BJ (cell line): Measurements from ENCODE around the gene SEPTIN6. TPM values are rescaled to one million over a fixed set of nuclear protein-coding genes. Genes with fewer than 3 reads are reported as not detected.

Experiments
- CTCF ChIA-PET: fragments of 350-600 bp; formaldehyde crosslinking; extraction: SDS; loops from one replicate; lab custom pipeline; 2021; ENCODE audit warnings: antibody characterized with exemption, inconsistent platforms; lab: Yijun Ruan, JAX
- POLR2A ChIA-PET: fragments of 300-600 bp; sonication (Branson Sonifier 250); formaldehyde crosslinking; extraction: SDS; loops from one replicate; lab custom pipeline; 2021; ENCODE audit warnings: antibody characterized with exemption; lab: Charles Lee
- DNase-seq: peaks from one replicate; pipeline ENCODE4 v3.0.0-alpha.2; 2011; ENCODE audit warnings: low read depth
- H3K27me3 ChIP-seq: 2 replicates; pipeline ENCODE4 v1.6.0; 2011; ENCODE audit warnings: low read length; ENCODE audit not compliant: control insufficient read depth, insufficient read depth
- H3K36me3 ChIP-seq: 2 replicates; pipeline ENCODE4 v1.5.1; 2011; ENCODE audit warnings: low read length; ENCODE audit not compliant: control insufficient read depth, insufficient read depth
- H3K4me3 ChIP-seq: 2 replicates; pipeline ENCODE4 v1.5.1; 2011; ENCODE audit warnings: low read depth, mild to moderate bottlenecking, control low read depth, low read length
- CTCF ChIP-seq: IDR thresholded peaks from 2 replicates; pipeline ENCODE4 v1.5.1; 2011; ENCODE audit warnings: low read depth, mild to moderate bottlenecking, control low read depth, inconsistent platforms, low read length, moderate library complexity; ENCODE audit not compliant: insufficient read depth
- polyA plus RNA-seq: library from polyadenylated mRNA; depleted of rRNA; stranded (reverse); fragments of >200 nt; gene quantifications from 2 replicates; pipeline ENCODE4 v1.2.3, GENCODE V29; 2011

SEPTIN6 gene
- polyA plus RNA-seq, 1 experiment, result 35.5 TPM

- TF ChIP-seq CTCF, result no peak
- no peaks in the 10 kb centered on the region for H3K36me3 ChIP-seq
- H3K27me3 ChIP-seq, result no peaks in the 10 kb centered on the region
- no peak for DNase-seq
- H3K4me3 ChIP-seq, result no peak overlapping the region
- ChIA-PET CTCF (interaction anchor here (1.5 to 1.7 kb wide), 3 partner anchors 14 to 45 kb away, joined by 3 to 7 read pairs (median 4); no protein-coding TSS in a partner anchor), POLR2A (no interaction called here)
Measured at GRCh38 chrX:119734897-119735339, 42.0 kb upstream of the SEPTIN6 start.

GRCh38 chrX:119729408-119730201, 36.6 kb upstream of the SEPTIN6 start:
- Histone ChIP-seq H3K36me3 (no peaks in the 10 kb centered on the region), H3K27me3 (no peaks in the 10 kb centered on the region), H3K4me3 (no peak overlapping the region)
- POLR2A ChIA-PET, result no interaction called here
- CTCF ChIA-PET, result interaction anchor here (0.7 to 3.0 kb wide), 25 partner anchors 9 to 234 kb away, joined by 3 to 14 read pairs (median 4); partner anchors contain the start of genes NKRF and SEPTIN6
- DNase-seq, result no peak
- TF ChIP-seq CTCF, result peak; percentile 60

- POLR2A ChIA-PET, result no interaction called here
- no peak overlapping the region for H3K4me3 ChIP-seq
- no peak for DNase-seq
- no peaks in the 10 kb centered on the region for H3K36me3 ChIP-seq
- no peaks in the 10 kb centered on the region for H3K27me3 ChIP-seq
- TF ChIP-seq CTCF, result peak; percentile 11; the same call in 1 of the 2 replicates
- CTCF ChIA-PET, result interaction anchor here (0.7 to 3.0 kb wide), 11 partner anchors 10 to 239 kb away, joined by 3 to 14 read pairs (median 4); partner anchors contain the start of gene SEPTIN6
Measured at GRCh38 chrX:119728487-119728886, 35.5 kb upstream of the SEPTIN6 start.

- ChIA-PET POLR2A (no interaction called here), CTCF (interaction anchor here (0.6 to 1.0 kb wide), 3 partner anchors 9 to 68 kb away, joined by 3 to 4 read pairs (median 3); no protein-coding TSS in a partner anchor)
- Histone ChIP-seq H3K27me3 (no peaks in the 10 kb centered on the region), H3K4me3 (no peak overlapping the region), H3K36me3 (no peaks in the 10 kb centered on the region)
- no peak for DNase-seq
- TF ChIP-seq CTCF, result no peak
Measured at GRCh38 chrX:119726900-119727555, 34.1 kb upstream of the SEPTIN6 start.

- DNase-seq, result no peak
- TF ChIP-seq CTCF, result no peak
- H3K27me3 ChIP-seq, result no peaks in the 10 kb centered on the region
- no peak overlapping the region for H3K4me3 ChIP-seq
- ChIA-PET POLR2A (no interaction called here), CTCF (no interaction called here)
- H3K36me3 ChIP-seq, result no peaks in the 10 kb centered on the region
Measured at GRCh38 chrX:119721926-119722325, 29.0 kb upstream of the SEPTIN6 start.
